Stimulated activated naive B cell treated with anti-CD40 and anti-IgM and Interleukin-4, amounts not matched to agents 10 μg/mL and 1 μg/mL and 100 μg/mL, for 72 hours (primary cell): ENCODE data around the gene HTD2.
A peak's percentile ranks its signal among the peaks of the same experiment; 100 is the strongest.
"Not testable (repeated sequence)": the region's sequence is repeated elsewhere in the genome, so short reads cannot be mapped to it uniquely, and the experiment has no call there.

Source experiments
- ATAC-seq, 2 donors: fragments of 150-1000 bp; cut with Tn5 transposase; replicated peaks; 2 replicates each; pipeline ENCODE4 v1.10.0; 2021; ENCODE audit warnings: moderate library complexity in 1 of 2
- DNase-seq: peaks from one replicate; pipeline ENCODE4 v3.0.0; 2021
- H3K27ac Mint-ChIP-seq: one replicate; pipeline ENCODE4 v1.8.0; 2022; ENCODE audit warnings: mild to moderate bottlenecking, mixed read lengths
- H3K27me3 Mint-ChIP-seq, 2 donors: one replicate each; pipeline ENCODE4 v1.8.0; 2022; ENCODE audit warnings: mixed read lengths in 2 of 2
- H3K36me3 Mint-ChIP-seq, 2 donors: one replicate each; pipeline ENCODE4 v1.8.0; 2022; ENCODE audit warnings: mixed read lengths in 2 of 2, mild to moderate bottlenecking in 1 of 2
- H3K4me1 Mint-ChIP-seq, 2 donors: one replicate each; pipeline ENCODE4 v1.8.0; 2022; ENCODE audit warnings: mixed read lengths in 2 of 2, mild to moderate bottlenecking in 1 of 2
- H3K4me3 Mint-ChIP-seq, 2 donors: one replicate each; pipeline ENCODE4 v1.8.0; 2022; ENCODE audit warnings: mild to moderate bottlenecking in 2 of 2, mixed read lengths in 2 of 2, moderate library complexity in 1 of 2
- H3K9me3 Mint-ChIP-seq, 2 donors: one replicate each; pipeline ENCODE4 v1.8.0; 2022; ENCODE audit warnings: mixed read lengths in 2 of 2, mild to moderate bottlenecking in 1 of 2

Gene HTD2

GRCh38 chr3:58305882-58306711, at the start of gene HTD2, which contains the start of gene RPP14:
HTD2 (plus strand) TSS chr3:58306520; CDS start chr3:58317614, 11,094 bp downstream.
RPP14 (plus strand) TSS chr3:58306245; CDS start chr3:58310330, 4,085 bp downstream.
- Mint-ChIP-seq H3K9me3 (peaks cover 0 to 2% of the 10 kb centered on the region in 2 donors), H3K36me3 (peaks cover 16 to 29% of the 10 kb centered on the region in 2 donors), H3K27ac (peak within 1 kb of the TSS; percentile 100), H3K4me1 (peaks cover 18 to 35% of the 10 kb centered on the region in 2 donors), H3K27me3 (peaks cover 0 to 5% of the 10 kb centered on the region in 2 donors), H3K4me3 (peak within 1 kb of the TSS; percentile 98)
- ATAC-seq, result peak; percentile 91 to 93
- peak; percentile 96 for DNase-seq

GRCh38 chr3:58258392-58259055, 47.8 kb upstream of the HTD2 start:
- Mint-ChIP-seq H3K27ac (peak overlapping the region; percentile 81), H3K4me3 (peak overlapping the region in 1 of 2 donors; percentile 41), H3K4me1 (peaks cover 13 to 43% of the 10 kb centered on the region in 2 donors), H3K27me3 (no peaks in the 10 kb centered on the region), H3K36me3 (peaks cover 46% of the 10 kb centered on the region in 2 donors), H3K9me3 (no peaks in the 10 kb centered on the region)
- DNase-seq (no peak), ATAC-seq (peak; percentile 43 to 52)

- Mint-ChIP-seq H3K36me3 (peaks cover 46 to 51% of the 10 kb centered on the region in 2 donors), H3K9me3 (no peaks in the 10 kb centered on the region), H3K27me3 (no peaks in the 10 kb centered on the region), H3K4me3 (no peak overlapping the region), H3K4me1 (peaks cover 12 to 48% of the 10 kb centered on the region in 2 donors), H3K27ac (peak overlapping the region; percentile 86)
- peak; percentile 85 to 90 for ATAC-seq
- no peak for DNase-seq
These were observed 46.0 kb upstream of the HTD2 start for GRCh38 chr3:58260261-58260731.

GRCh38 chr3:58260733-58261132, 45.6 kb upstream of the HTD2 start:
- Mint-ChIP-seq H3K4me1 (peaks cover 12 to 52% of the 10 kb centered on the region in 2 donors), H3K9me3 (no peaks in the 10 kb centered on the region)

GRCh38 chr3:58261954-58262666, 44.2 kb upstream of the HTD2 start:
- Mint-ChIP-seq H3K9me3 (no peaks in the 10 kb centered on the region), H3K27me3 (no peaks in the 10 kb centered on the region), H3K36me3 (peaks cover 44 to 49% of the 10 kb centered on the region in 2 donors), H3K4me3 (no peak overlapping the region), H3K27ac (peak overlapping the region; percentile 4), H3K4me1 (peaks cover 13 to 53% of the 10 kb centered on the region in 2 donors)
- peak; percentile 61 to 65 for ATAC-seq
- no peak for DNase-seq

More at GRCh38 chr3:58260733-58261132, 45.6 kb upstream of the HTD2 start:
- Mint-ChIP-seq H3K27me3 (no peaks in the 10 kb centered on the region), H3K27ac (peak overlapping the region; percentile 86), H3K36me3 (peaks cover 49 to 55% of the 10 kb centered on the region in 2 donors), H3K4me3 (no peak overlapping the region)
- ATAC-seq (peak in 1 of 2 donors; percentile 6), DNase-seq (no peak)

- peaks cover 36 to 42% of the 10 kb centered on the region in 2 donors for H3K36me3 Mint-ChIP-seq
These were observed 39.7 kb upstream of the HTD2 start for GRCh38 chr3:58266577-58266976.

GRCh38 chr3:58267543-58267942, 38.8 kb upstream of the HTD2 start:
- not testable (repeated sequence) for H3K9me3 Mint-ChIP-seq, H3K4me3 Mint-ChIP-seq, DNase-seq, H3K27me3 Mint-ChIP-seq
- peak in 1 of 2 donors; percentile 54 for ATAC-seq
- Mint-ChIP-seq H3K4me1 (peaks cover 8 to 39% of the 10 kb centered on the region in 2 donors), H3K27ac (peak overlapping the region; percentile 70), H3K36me3 (peaks cover 40 to 48% of the 10 kb centered on the region in 2 donors)

More at GRCh38 chr3:58266577-58266976, 39.7 kb upstream of the HTD2 start:
- ATAC-seq, result peak; percentile 44 to 56
- Mint-ChIP-seq H3K9me3 (no peaks in the 10 kb centered on the region), H3K4me3 (no peak overlapping the region), H3K4me1 (peaks cover 3 to 38% of the 10 kb centered on the region in 2 donors), H3K27ac (peak overlapping the region; percentile 9), H3K27me3 (no peaks in the 10 kb centered on the region)
- DNase-seq, result no peak

GRCh38 chr3:58269356-58269755, 37.0 kb upstream of the HTD2 start:
- ATAC-seq, result no peak
- no peaks in the 10 kb centered on the region for H3K9me3 Mint-ChIP-seq
- H3K4me1 Mint-ChIP-seq, result peaks cover 8 to 35% of the 10 kb centered on the region in 2 donors
- no peak overlapping the region for H3K4me3 Mint-ChIP-seq
- no peaks in the 10 kb centered on the region for H3K27me3 Mint-ChIP-seq
- no peak for DNase-seq
- no peak overlapping the region for H3K27ac Mint-ChIP-seq
- H3K36me3 Mint-ChIP-seq, result peaks cover 41 to 60% of the 10 kb centered on the region in 2 donors

- Mint-ChIP-seq H3K36me3 (peaks cover 43 to 64% of the 10 kb centered on the region in 2 donors), H3K4me1 (peaks cover 8 to 28% of the 10 kb centered on the region in 2 donors), H3K27me3 (no peaks in the 10 kb centered on the region), H3K4me3 (no peak overlapping the region), H3K9me3 (no peaks in the 10 kb centered on the region), H3K27ac (no peak overlapping the region)
- DNase-seq (no peak), ATAC-seq (no peak)
These were observed 35.8 kb upstream of the HTD2 start for GRCh38 chr3:58270485-58270884.

GRCh38 chr3:58271901-58272501, 34.3 kb upstream of the HTD2 start:
- ATAC-seq, result peak; percentile 81 to 88
- H3K9me3 Mint-ChIP-seq, result peaks cover 0 to 2% of the 10 kb centered on the region in 2 donors
- H3K4me3 Mint-ChIP-seq, result no peak overlapping the region
- H3K27ac Mint-ChIP-seq, result peak overlapping the region; percentile 31
- H3K4me1 Mint-ChIP-seq, result peaks cover 8 to 17% of the 10 kb centered on the region in 2 donors
- no peaks in the 10 kb centered on the region for H3K27me3 Mint-ChIP-seq
- H3K36me3 Mint-ChIP-seq, result peaks cover 50 to 71% of the 10 kb centered on the region in 2 donors
- DNase-seq, result no peak

GRCh38 chr3:58272891-58273290, 33.4 kb upstream of the HTD2 start:
- peaks cover 52 to 72% of the 10 kb centered on the region in 2 donors for H3K36me3 Mint-ChIP-seq
- DNase-seq, result no peak

GRCh38 chr3:58273362-58273761, 33.0 kb upstream of the HTD2 start:
- ATAC-seq, H3K4me1 Mint-ChIP-seq, H3K27me3 Mint-ChIP-seq, DNase-seq, H3K27ac Mint-ChIP-seq, H3K9me3 Mint-ChIP-seq, H3K4me3 Mint-ChIP-seq: not testable (repeated sequence)
- peaks cover 52 to 73% of the 10 kb centered on the region in 2 donors for H3K36me3 Mint-ChIP-seq

More at GRCh38 chr3:58272891-58273290, 33.4 kb upstream of the HTD2 start:
- Mint-ChIP-seq H3K4me1 (peaks cover 6 to 9% of the 10 kb centered on the region in 2 donors), H3K4me3 (no peak overlapping the region), H3K27ac (no peak overlapping the region), H3K27me3 (no peaks in the 10 kb centered on the region), H3K9me3 (peaks cover 0 to 2% of the 10 kb centered on the region in 2 donors)
- ATAC-seq, result no peak

- Mint-ChIP-seq H3K4me1 (peaks cover 6 to 9% of the 10 kb centered on the region in 2 donors), H3K27me3 (no peaks in the 10 kb centered on the region), H3K27ac (no peak overlapping the region), H3K4me3 (no peak overlapping the region), H3K36me3 (peaks cover 54 to 75% of the 10 kb centered on the region in 2 donors), H3K9me3 (peaks cover 0 to 2% of the 10 kb centered on the region in 2 donors)
- DNase-seq (no peak), ATAC-seq (no peak)
These were observed 32.2 kb upstream of the HTD2 start for GRCh38 chr3:58274027-58274614.
